CD4-positive, alpha-beta memory T cell (primary cell): ENCODE measurements around the gene MIPEP. TPM values are rescaled to one million over a fixed set of nuclear protein-coding genes. Genes with fewer than 3 reads are reported as not detected.
"Not testable (repeated sequence)": the region's sequence is repeated elsewhere in the genome, so short reads cannot be mapped to it uniquely, and the experiment has no call there.

Experiments used
- CTCF ChIA-PET: fragments of 350-600 bp; sonication (Branson Sonifier 250); formaldehyde crosslinking; loops from one replicate; lab custom pipeline; 2021; ENCODE audit warnings: inconsistent platforms; ENCODE audit not compliant: partially characterized antibody; lab: Charles Lee
- POLR2A ChIA-PET: fragments of 350-600 bp; sonication (Branson Sonifier 250); formaldehyde crosslinking; loops from one replicate; lab custom pipeline; 2021; ENCODE audit not compliant: partially characterized antibody; lab: Charles Lee
- DNase-seq, 5 donors: peaks; one replicate each; pipeline versions ENCODE4 v3.0.0 to v3.0.0-alpha.2; 2020 to 2022; ENCODE audit warnings: mixed read lengths in 1 of 5
- H3K27ac ChIP-seq: one replicate; pipeline ENCODE4 v1.7.0; 2013; ENCODE audit warnings: low read depth, low read length
- H3K27me3 ChIP-seq: 2 replicates; pipeline ENCODE4 v1.7.0; 2013; ENCODE audit warnings: mild to moderate bottlenecking, low read length, moderate library complexity; ENCODE audit not compliant: insufficient read depth
- H3K36me3 ChIP-seq: 2 replicates; pipeline ENCODE4 v1.7.0; 2013; ENCODE audit warnings: mild to moderate bottlenecking, low read length, moderate library complexity; ENCODE audit not compliant: insufficient read depth
- H3K4me1 ChIP-seq: 2 replicates; pipeline ENCODE4 v1.7.0; 2013; ENCODE audit warnings: mild to moderate bottlenecking, low read length, moderate library complexity; ENCODE audit not compliant: insufficient read depth
- H3K4me3 ChIP-seq, 2 donors: one replicate each; pipeline ENCODE4 v1.7.0; 2013; ENCODE audit warnings: low read length in 2 of 2, mild to moderate bottlenecking in 1 of 2
- H3K9me3 ChIP-seq, 2 donors: one replicate each; pipeline ENCODE4 v1.7.0; 2013; ENCODE audit warnings: low read length in 2 of 2, control low read depth in 1 of 2; ENCODE audit not compliant: control insufficient read depth in 1 of 2
- H3K27ac Mint-ChIP-seq, 7 donors: one replicate each; pipeline ENCODE4 v1.8.0; 2020 to 2021; ENCODE audit warnings: mixed read lengths in 7 of 7, mild to moderate bottlenecking in 6 of 7, inconsistent platforms in 3 of 7, moderate library complexity in 3 of 7
- H3K27me3 Mint-ChIP-seq, 2 donors: one replicate each; pipeline ENCODE4 v1.8.0; 2020 to 2021; ENCODE audit warnings: mixed read lengths in 2 of 2
- H3K36me3 Mint-ChIP-seq, 2 donors: one replicate each; pipeline ENCODE4 v1.8.0; 2020 to 2021; ENCODE audit warnings: mixed read lengths in 2 of 2, inconsistent platforms in 1 of 2, mild to moderate bottlenecking in 1 of 2
- H3K4me1 Mint-ChIP-seq, 4 donors: one replicate each; pipeline ENCODE4 v1.8.0; 2020 to 2021; ENCODE audit warnings: mixed read lengths in 4 of 4, mild to moderate bottlenecking in 1 of 4
- H3K4me3 Mint-ChIP-seq, 8 donors: one replicate each; pipeline ENCODE4 v1.8.0; 2020 to 2021; ENCODE audit warnings: mixed read lengths in 8 of 8, mild to moderate bottlenecking in 7 of 8, moderate library complexity in 6 of 8, inconsistent platforms in 3 of 8
- H3K9me3 Mint-ChIP-seq, 8 donors: one replicate each; pipeline ENCODE4 v1.8.0; 2020 to 2021; ENCODE audit warnings: mixed read lengths in 8 of 8, mild to moderate bottlenecking in 5 of 8, inconsistent platforms in 3 of 8, moderate library complexity in 1 of 8
- intact Hi-C: fragments of 100-400 bp; cut with micrococcal nuclease; formaldehyde crosslinking; loops from one replicate; pipeline ENCODE4 v1.15.1; 2023
- polyA plus RNA-seq, 2 donors: library from polyadenylated mRNA; unstranded; fragments of 300-500 nt; fragmentation: Illumina TruSeq; gene quantifications; one replicate each; pipeline ENCODE4 v1.2.3, GENCODE V29; 2021
- total RNA-seq, 2 experiments: library from RNA; stranded (reverse); gene quantifications; one replicate each; pipeline ENCODE4 v1.2.3, GENCODE V29; 2021

MIPEP gene
- total and polyA plus RNA-seq, 4 experiments from 2014 or later: 8.8 to 16.4 (median 12.2) TPM

- Histone ChIP-seq H3K4me3 (no peak overlapping the region), H3K9me3 (no peaks in the 10 kb centered on the region), H3K36me3 (no peaks in the 10 kb centered on the region), H3K27ac (no peak overlapping the region), H3K27me3 (no peaks in the 10 kb centered on the region), H3K4me1 (no peaks in the 10 kb centered on the region)
- Mint-ChIP-seq H3K4me1 (peaks cover 4 to 8% (median 5%) of the 10 kb centered on the region in 4 donors), H3K9me3 (no peaks in the 10 kb centered on the region), H3K36me3 (peaks cover 0 to 3% of the 10 kb centered on the region in 2 donors), H3K4me3 (no peak overlapping the region), H3K27ac (peak overlapping the region in 1 of 7 donors; percentile 58), H3K27me3 (no peaks in the 10 kb centered on the region)
- ChIA-PET CTCF (no interaction called here), POLR2A (no interaction called here)
- intact Hi-C loops: no loop called here
- DNase-seq: no peak
Measured at GRCh38 chr13:23770428-23770827, 118.8 kb downstream of the MIPEP start.

GRCh38 chr13:23769401-23769800 is 119.8 kb downstream of the MIPEP start:
- intact Hi-C loops: no loop called here
- Histone ChIP-seq H3K27ac (no peak overlapping the region), H3K4me3 (no peak overlapping the region), H3K27me3 (no peaks in the 10 kb centered on the region), H3K4me1 (no peaks in the 10 kb centered on the region), H3K36me3 (no peaks in the 10 kb centered on the region), H3K9me3 (no peaks in the 10 kb centered on the region)
- no peaks in the 10 kb centered on the region for H3K27me3 Mint-ChIP-seq
- POLR2A ChIA-PET: no interaction called here
- H3K4me1 Mint-ChIP-seq: peaks cover 4 to 8% (median 5%) of the 10 kb centered on the region in 4 donors
- CTCF ChIA-PET: no interaction called here
- H3K4me3 Mint-ChIP-seq: no peak overlapping the region
- H3K9me3 Mint-ChIP-seq: no peaks in the 10 kb centered on the region
- no peak for DNase-seq
- H3K36me3 Mint-ChIP-seq: peaks cover 0 to 3% of the 10 kb centered on the region in 2 donors
- no peak overlapping the region for H3K27ac Mint-ChIP-seq

- intact Hi-C loops: no loop called here
Measured at GRCh38 chr13:23767838-23768237, 121.4 kb downstream of the MIPEP start.

GRCh38 chr13:23766939-23767338 is 122.3 kb downstream of the MIPEP start:
- no peaks in the 10 kb centered on the region for H3K4me1 ChIP-seq
- CTCF ChIA-PET: no interaction called here
- POLR2A ChIA-PET: no interaction called here
- DNase-seq: no peak
- no peak overlapping the region for H3K4me3 Mint-ChIP-seq
- no peaks in the 10 kb centered on the region for H3K27me3 ChIP-seq
- H3K9me3 ChIP-seq: no peaks in the 10 kb centered on the region
- intact Hi-C loops: no loop called here
- no peaks in the 10 kb centered on the region for H3K36me3 ChIP-seq
- H3K27me3 Mint-ChIP-seq: no peaks in the 10 kb centered on the region
- peaks cover 0 to 3% of the 10 kb centered on the region in 2 donors for H3K36me3 Mint-ChIP-seq
- H3K4me1 Mint-ChIP-seq: peaks cover 2 to 8% (median 5%) of the 10 kb centered on the region in 4 donors
- H3K27ac Mint-ChIP-seq: no peak overlapping the region
- H3K4me3 ChIP-seq: no peak overlapping the region
- no peaks in the 10 kb centered on the region for H3K9me3 Mint-ChIP-seq
- H3K27ac ChIP-seq: no peak overlapping the region

More at GRCh38 chr13:23767838-23768237, 121.4 kb downstream of the MIPEP start:
- POLR2A ChIA-PET: no interaction called here
- H3K36me3 ChIP-seq: no peaks in the 10 kb centered on the region
- peaks cover 0 to 3% of the 10 kb centered on the region in 2 donors for H3K36me3 Mint-ChIP-seq
- no peak overlapping the region for H3K4me3 ChIP-seq
- H3K9me3 Mint-ChIP-seq: no peaks in the 10 kb centered on the region
- no peaks in the 10 kb centered on the region for H3K4me1 ChIP-seq
- no peaks in the 10 kb centered on the region for H3K27me3 ChIP-seq
- DNase-seq: no peak
- no peak overlapping the region for H3K4me3 Mint-ChIP-seq
- H3K4me1 Mint-ChIP-seq: peaks cover 2 to 8% (median 5%) of the 10 kb centered on the region in 4 donors
- no peak overlapping the region for H3K27ac ChIP-seq
- peak overlapping the region in 1 of 7 donors; percentile 7 for H3K27ac Mint-ChIP-seq
- H3K9me3 ChIP-seq: no peaks in the 10 kb centered on the region
- CTCF ChIA-PET: interaction anchor here (1.0 kb wide), 1 partner anchor 24 kb away, joined by 3 read pairs; no protein-coding TSS in a partner anchor
- no peaks in the 10 kb centered on the region for H3K27me3 Mint-ChIP-seq

GRCh38 chr13:23766283-23766682 is 122.9 kb downstream of the MIPEP start:
- CTCF ChIA-PET: no interaction called here
- no peak overlapping the region for H3K4me3 Mint-ChIP-seq
- POLR2A ChIA-PET: no interaction called here
- intact Hi-C loops: no loop called here
- Histone ChIP-seq H3K36me3 (no peaks in the 10 kb centered on the region), H3K27me3 (no peaks in the 10 kb centered on the region), H3K9me3 (no peaks in the 10 kb centered on the region), H3K4me3 (no peak overlapping the region), H3K4me1 (no peaks in the 10 kb centered on the region), H3K27ac (no peak overlapping the region)
- no peak overlapping the region for H3K27ac Mint-ChIP-seq
- peaks cover 0 to 3% of the 10 kb centered on the region in 2 donors for H3K36me3 Mint-ChIP-seq
- no peaks in the 10 kb centered on the region for H3K27me3 Mint-ChIP-seq
- H3K4me1 Mint-ChIP-seq: peaks cover 0 to 3% (median under 1%) of the 10 kb centered on the region in 4 donors
- no peak for DNase-seq
- no peaks in the 10 kb centered on the region for H3K9me3 Mint-ChIP-seq

- peaks cover 1 to 3% of the 10 kb centered on the region in 2 donors for H3K36me3 Mint-ChIP-seq
- Histone ChIP-seq H3K4me1 (no peaks in the 10 kb centered on the region), H3K9me3 (no peaks in the 10 kb centered on the region), H3K27me3 (no peaks in the 10 kb centered on the region), H3K36me3 (no peaks in the 10 kb centered on the region), H3K4me3 (no peak overlapping the region), H3K27ac (no peak overlapping the region)
- intact Hi-C loops: no loop called here
- peaks cover 0 to 3% (median under 1%) of the 10 kb centered on the region in 4 donors for H3K4me1 Mint-ChIP-seq
- H3K27me3 Mint-ChIP-seq: no peaks in the 10 kb centered on the region
- no peak overlapping the region for H3K27ac Mint-ChIP-seq
- H3K9me3 Mint-ChIP-seq: no peaks in the 10 kb centered on the region
- POLR2A ChIA-PET: no interaction called here
- DNase-seq: no peak
- no peak overlapping the region for H3K4me3 Mint-ChIP-seq
- CTCF ChIA-PET: no interaction called here
Measured at GRCh38 chr13:23765531-23765930, 123.7 kb downstream of the MIPEP start.

- H3K9me3 ChIP-seq: no peaks in the 10 kb centered on the region
- intact Hi-C loops: no loop called here
- H3K27me3 Mint-ChIP-seq: no peaks in the 10 kb centered on the region
- H3K27ac Mint-ChIP-seq: no peak overlapping the region
- peaks cover 7 to 9% of the 10 kb centered on the region in 2 donors for H3K36me3 Mint-ChIP-seq
- H3K4me3 Mint-ChIP-seq: no peak overlapping the region
- CTCF ChIA-PET: no interaction called here
- no peaks in the 10 kb centered on the region for H3K36me3 ChIP-seq
- H3K9me3 Mint-ChIP-seq: peaks cover 0 to 2% (median 0%) of the 10 kb centered on the region in 8 donors
- H3K27me3 ChIP-seq: no peaks in the 10 kb centered on the region
- no peak overlapping the region for H3K4me3 ChIP-seq
- H3K4me1 ChIP-seq: no peaks in the 10 kb centered on the region
- no peaks in the 10 kb centered on the region for H3K4me1 Mint-ChIP-seq
- DNase-seq: no peak
- H3K27ac ChIP-seq: no peak overlapping the region
- POLR2A ChIA-PET: no interaction called here
Measured at GRCh38 chr13:23763318-23763717, 125.9 kb downstream of the MIPEP start.

- H3K27ac Mint-ChIP-seq, DNase-seq, H3K27me3 Mint-ChIP-seq, H3K9me3 Mint-ChIP-seq, H3K36me3 Mint-ChIP-seq, intact Hi-C loops, H3K4me1 Mint-ChIP-seq, H3K4me3 ChIP-seq, H3K36me3 ChIP-seq, H3K4me1 ChIP-seq, H3K4me3 Mint-ChIP-seq, POLR2A ChIA-PET, H3K27me3 ChIP-seq, H3K27ac ChIP-seq, CTCF ChIA-PET, H3K9me3 ChIP-seq: not testable (repeated sequence)
Measured at GRCh38 chr13:23761760-23762159, 127.4 kb downstream of the MIPEP start.
